WTC11 (cell line): ENCODE results near the gene TREML1.

Experiments used
- FOXJ3 ChIP-seq: sonication (generic); formaldehyde crosslinking; IDR thresholded peaks from 2 replicates; pipeline ENCODE4 v1.9.0; 2021; ENCODE audit warnings: missing genetic modification reagents, mild to moderate bottlenecking, borderline replicate concordance
- JUN ChIP-seq: sonication (generic); formaldehyde crosslinking; IDR thresholded peaks from 2 replicates; pipeline ENCODE4 v1.8.0; 2023; ENCODE audit warnings: mild to moderate bottlenecking, missing genetic modification reagents
- NR1H2 ChIP-seq: sonication (generic); formaldehyde crosslinking; IDR thresholded peaks from 2 replicates; pipeline ENCODE4 v1.9.0; 2021; ENCODE audit warnings: mild to moderate bottlenecking, moderate library complexity, missing genetic modification reagents
- TCF7 ChIP-seq: sonication (generic); formaldehyde crosslinking; IDR thresholded peaks from 2 replicates; pipeline ENCODE4 v1.8.0; 2022; ENCODE audit warnings: mild to moderate bottlenecking, low read depth, missing genetic modification reagents, moderate library complexity
- TEAD4 ChIP-seq: sonication (generic); formaldehyde crosslinking; IDR thresholded peaks from 2 replicates; pipeline ENCODE4 v1.8.0; 2022; ENCODE audit warnings: mild to moderate bottlenecking, missing genetic modification reagents
- ZNF263 ChIP-seq: sonication (generic); formaldehyde crosslinking; IDR thresholded peaks from 2 replicates; pipeline ENCODE4 v1.8.1; 2022; ENCODE audit warnings: low read depth, mild to moderate bottlenecking, moderate library complexity, missing genetic modification reagents
- TF ChIP-seq, protein P1 (sequence below): fragments of 200-600 bp; IDR thresholded peaks from 2 replicates; pipeline ENCODE4 v1.8.0; 2022; ENCODE audit warnings: antibody characterized with exemption
- TF ChIP-seq, protein P2 (sequence below): sonication (generic); formaldehyde crosslinking; IDR thresholded peaks from 2 replicates; pipeline ENCODE4 v1.8.0; 2022; ENCODE audit warnings: mild to moderate bottlenecking, missing genetic modification reagents
- TF ChIP-seq, protein P3 (sequence below): sonication (generic); formaldehyde crosslinking; IDR thresholded peaks from 2 replicates; pipeline ENCODE4 v1.8.1; 2022; ENCODE audit warnings: low read depth, missing genetic modification reagents, borderline replicate concordance

DNA sequence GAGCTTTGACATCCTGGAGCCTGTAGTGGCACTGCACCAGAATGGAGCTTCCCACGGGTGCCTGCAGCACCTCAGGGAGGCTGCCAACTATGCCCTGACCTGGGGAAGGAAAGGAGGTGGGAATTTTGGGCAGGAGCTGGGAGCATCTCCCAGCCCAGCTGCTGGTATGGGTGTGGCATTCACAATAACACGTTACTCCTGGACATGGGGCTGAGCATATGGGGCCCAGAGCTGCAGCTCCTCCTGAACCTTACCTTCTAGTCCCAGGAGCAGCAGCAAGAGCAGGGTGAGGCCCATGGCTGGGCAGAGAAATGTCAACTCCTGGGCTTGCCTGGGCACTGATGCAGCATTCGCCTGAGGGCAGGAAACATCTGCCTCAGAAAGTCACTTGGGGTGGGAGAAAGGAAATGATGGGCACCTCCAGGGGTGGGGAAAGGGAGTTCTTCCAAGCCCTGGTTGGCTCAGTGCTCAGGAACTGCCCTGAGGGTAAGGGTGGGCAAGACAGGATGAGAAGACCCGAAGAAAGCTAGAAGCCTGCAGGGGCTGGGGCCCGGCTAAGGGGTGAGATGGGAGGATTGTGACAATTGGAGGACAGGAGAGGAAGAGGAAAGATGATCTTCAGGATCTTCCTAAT, at the start of gene TREML1:
- TF ChIP-seq ZNF263 (no peak), TCF7 (no peak), TEAD4 (CRISPR knock-in tag) (no peak), JUN (no peak), FOXJ3 (CRISPR knock-in tag) (no peak), NR1H2 (CRISPR knock-in tag) (no peak)
- TF ChIP-seq, protein P1, sequence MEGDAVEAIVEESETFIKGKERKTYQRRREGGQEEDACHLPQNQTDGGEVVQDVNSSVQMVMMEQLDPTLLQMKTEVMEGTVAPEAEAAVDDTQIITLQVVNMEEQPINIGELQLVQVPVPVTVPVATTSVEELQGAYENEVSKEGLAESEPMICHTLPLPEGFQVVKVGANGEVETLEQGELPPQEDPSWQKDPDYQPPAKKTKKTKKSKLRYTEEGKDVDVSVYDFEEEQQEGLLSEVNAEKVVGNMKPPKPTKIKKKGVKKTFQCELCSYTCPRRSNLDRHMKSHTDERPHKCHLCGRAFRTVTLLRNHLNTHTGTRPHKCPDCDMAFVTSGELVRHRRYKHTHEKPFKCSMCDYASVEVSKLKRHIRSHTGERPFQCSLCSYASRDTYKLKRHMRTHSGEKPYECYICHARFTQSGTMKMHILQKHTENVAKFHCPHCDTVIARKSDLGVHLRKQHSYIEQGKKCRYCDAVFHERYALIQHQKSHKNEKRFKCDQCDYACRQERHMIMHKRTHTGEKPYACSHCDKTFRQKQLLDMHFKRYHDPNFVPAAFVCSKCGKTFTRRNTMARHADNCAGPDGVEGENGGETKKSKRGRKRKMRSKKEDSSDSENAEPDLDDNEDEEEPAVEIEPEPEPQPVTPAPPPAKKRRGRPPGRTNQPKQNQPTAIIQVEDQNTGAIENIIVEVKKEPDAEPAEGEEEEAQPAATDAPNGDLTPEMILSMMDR: no peak
- TF ChIP-seq, protein P2, sequence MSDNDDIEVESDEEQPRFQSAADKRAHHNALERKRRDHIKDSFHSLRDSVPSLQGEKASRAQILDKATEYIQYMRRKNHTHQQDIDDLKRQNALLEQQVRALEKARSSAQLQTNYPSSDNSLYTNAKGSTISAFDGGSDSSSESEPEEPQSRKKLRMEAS (CRISPR knock-in tag): no peak
- TF ChIP-seq, protein P3, sequence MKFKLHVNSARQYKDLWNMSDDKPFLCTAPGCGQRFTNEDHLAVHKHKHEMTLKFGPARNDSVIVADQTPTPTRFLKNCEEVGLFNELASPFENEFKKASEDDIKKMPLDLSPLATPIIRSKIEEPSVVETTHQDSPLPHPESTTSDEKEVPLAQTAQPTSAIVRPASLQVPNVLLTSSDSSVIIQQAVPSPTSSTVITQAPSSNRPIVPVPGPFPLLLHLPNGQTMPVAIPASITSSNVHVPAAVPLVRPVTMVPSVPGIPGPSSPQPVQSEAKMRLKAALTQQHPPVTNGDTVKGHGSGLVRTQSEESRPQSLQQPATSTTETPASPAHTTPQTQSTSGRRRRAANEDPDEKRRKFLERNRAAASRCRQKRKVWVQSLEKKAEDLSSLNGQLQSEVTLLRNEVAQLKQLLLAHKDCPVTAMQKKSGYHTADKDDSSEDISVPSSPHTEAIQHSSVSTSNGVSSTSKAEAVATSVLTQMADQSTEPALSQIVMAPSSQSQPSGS: no peak
